ENCODE results near the gene SPDEF.

Gene SPDEF

DNA sequence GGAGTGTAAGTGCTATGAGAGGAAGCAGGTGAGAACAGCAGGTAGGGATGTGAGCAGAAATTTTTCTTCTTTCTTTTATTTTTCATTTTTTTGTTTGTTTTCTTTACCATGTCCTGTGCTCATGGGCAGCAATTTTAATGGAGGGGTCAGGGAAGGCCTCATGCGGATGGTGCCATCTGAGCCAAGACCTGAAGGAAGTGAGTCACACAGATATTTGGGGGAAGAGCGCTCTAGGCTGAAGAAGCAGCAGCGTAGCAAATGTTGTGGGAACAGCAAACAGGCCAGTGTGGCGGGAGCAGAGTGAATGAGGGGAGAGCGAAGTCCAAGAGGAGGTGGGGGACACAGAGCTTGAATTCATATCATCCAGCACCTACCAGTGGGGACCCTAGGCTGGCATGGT lies 12.7 kb downstream of the SPDEF start:
- DNase-seq: no peak

DNA sequence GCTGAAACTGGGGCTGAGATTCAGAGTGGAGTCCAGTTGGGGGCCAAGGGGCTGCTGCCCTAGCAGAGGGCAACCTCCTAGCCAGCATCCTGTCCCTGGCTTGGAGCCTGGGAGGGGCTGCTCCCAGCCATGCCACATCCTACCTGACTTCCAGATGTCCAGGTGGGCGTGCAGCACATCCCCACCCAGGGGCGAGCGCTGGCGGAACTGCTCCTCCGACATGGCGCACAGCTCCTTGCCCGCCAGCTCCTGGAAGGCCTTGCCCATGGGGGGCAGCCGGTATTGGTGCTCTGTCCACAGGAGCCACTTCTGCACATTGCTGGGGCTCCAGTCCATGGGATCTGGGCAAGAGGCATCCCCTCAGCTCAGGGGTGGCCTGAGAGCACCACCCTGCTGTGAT lies 15.3 kb downstream of the SPDEF start:
- no peak for DNase-seq

DNA sequence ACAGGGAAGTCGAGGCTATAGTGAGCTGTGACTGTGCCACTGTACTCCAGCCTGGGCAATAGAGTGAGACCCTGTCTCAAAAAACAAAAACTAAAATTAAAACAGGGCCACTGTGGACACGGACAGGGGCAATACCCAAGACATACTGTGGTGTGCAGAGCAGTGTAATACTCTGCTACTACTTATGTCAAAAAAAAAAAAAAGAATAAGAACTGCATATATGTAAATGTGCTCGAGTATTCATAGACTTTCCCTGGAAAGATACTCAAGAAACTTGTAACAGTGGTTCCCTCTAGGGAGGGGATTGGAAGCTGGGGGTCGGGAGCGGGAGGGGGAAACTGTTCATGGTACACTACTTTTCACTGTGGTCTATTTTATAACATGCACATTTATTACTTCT lies 15.9 kb downstream of the SPDEF start:
- DNase-seq: no peak

DNA sequence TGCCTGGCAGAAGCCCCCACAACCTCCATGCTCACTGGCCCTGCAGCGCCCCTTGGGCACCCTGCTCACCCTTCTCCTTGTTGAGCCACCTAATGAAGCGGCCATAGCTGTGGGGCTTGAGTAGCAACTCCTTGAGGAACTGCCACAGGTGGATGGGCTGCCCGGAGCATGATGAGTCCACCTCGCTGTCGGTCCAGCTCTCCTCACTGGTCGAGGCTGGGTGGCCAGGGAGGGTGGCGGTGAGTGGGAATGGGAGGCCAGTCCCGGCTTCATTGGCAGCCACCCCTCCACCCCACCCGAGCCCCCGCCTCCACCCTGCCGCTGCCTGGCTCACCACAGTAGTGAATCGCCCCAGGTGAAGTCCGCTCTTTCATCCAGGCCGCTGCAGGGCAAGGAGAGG lies 16.9 kb downstream of the SPDEF start:
- no peak for DNase-seq

DNA sequence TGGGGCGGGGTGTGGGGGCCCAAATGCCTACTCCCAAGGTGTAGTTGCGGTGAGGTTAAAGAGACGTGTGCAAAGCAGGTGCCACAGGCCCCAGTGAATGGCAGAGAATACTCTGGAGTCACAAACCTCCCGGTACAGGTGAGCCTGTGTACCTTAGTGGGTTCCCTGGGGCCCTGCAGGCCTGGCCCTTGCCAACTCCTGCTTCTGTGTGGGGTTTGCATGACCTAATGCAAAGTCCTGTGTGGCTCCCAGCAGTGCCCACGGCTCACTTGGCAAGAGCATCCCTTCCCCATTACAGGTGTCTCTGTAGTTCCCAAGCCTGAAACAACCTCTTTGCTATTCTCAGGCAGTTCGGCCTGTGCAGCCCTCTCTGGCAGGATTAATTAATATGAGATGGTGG lies 17.5 kb downstream of the SPDEF start:
- DNase-seq: no peak

DNA sequence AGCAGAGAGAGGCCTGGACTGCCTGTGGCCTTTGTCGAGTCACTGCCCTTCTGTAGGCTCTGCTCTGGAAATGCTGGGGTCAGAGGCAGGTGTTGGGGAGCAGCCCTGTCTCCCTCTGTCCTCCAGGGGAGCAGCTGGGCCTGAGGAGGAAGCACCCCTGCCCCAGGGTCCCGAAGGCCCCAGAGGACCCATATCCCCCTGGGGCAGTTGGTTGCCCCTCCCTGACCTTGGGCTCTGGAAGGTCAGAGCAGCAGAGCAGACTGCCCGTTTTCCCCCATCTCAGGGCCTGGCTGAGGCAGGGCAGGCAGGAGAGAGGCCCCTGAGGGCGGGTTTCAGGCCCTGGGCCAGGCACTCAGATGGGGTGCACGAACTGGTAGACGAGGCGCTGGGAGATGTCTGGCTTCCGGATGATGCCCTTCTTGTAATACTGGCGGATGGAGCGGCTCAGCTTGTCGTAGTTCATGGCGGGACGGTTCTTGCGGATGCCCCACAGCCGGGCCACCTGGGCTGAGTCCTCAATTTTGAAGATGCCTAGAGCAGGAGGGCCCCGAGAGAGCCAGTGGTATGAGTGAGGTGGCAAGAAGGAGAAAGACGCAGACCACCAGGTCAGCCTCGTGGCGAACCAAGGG lies 18.1 kb downstream of the SPDEF start:
- DNase-seq: no peak

DNA sequence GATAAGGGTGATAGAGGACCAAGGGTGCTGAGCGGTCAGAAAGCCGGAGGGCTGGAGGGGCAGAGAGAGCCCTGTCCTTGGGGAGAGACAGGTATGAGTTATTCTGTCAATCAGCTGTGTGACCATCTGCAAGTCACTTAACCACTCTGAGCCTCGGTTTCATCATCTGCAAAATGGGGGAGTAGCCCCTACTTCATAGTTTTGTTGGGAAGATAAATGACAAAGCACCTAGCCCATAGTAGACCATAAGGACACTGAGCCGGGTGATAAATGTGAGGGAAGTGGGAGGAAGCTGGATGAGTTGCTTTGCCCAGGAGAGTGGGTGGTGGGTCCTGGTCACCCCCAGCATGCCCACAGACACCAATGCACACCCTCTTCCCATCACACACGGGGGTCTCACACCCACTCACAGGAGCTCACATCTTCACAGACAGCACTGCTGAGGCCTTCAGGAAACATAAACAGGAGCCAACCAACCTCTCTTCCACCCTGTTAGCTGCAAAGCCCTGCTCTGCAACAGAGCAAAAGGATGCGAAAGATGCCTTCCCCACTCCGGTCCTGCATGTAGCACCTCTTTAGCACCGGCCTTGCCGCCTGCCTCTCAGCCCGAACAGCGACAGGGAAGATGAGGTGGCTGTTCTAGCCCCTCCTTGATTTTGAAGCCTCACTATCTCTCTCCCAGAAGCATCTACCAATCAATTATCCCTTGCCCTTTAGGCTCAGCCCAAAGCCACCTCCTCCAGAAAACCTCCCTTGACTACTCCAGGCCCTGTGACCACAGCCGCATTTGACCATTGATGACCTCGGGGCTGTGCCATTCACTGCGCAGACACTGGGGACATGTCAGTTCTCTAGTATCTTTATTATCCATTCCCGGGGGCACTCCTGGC lies 18.9 kb downstream of the SPDEF start:
- no peak for DNase-seq

DNA sequence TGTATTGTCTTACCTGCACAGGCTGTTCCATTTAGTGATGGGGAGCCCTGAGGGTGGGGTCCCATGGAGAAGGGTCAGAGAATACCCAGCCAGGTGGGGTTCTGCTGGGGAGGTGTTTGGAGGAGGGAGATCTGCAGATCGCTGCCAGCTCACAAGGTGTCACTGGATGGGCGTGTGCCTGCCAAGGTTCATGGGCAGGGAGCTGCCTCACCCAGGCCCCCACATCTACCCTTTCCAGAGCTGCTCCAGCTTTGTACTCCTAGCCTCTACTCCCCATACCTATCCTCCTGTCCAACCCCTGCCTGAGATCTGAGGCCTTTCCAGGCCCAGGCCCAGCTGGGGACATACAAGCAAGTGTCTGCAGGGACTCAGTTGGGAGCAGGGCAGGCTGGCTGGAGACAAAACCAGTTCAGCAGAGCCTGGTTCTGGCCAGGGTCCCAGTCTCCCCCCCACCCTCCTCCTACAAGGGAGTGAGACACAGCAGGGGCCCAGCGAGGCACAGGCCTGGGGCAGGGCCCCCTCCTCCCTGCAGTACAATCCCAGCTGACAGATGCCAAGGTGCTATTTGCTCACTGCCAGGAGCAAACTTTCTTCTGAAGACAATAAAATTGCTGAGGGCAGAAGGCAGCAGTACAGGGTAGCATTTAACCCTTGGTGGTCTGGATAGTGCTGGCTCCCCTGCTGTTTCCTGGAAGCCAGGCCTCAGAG lies 19.7 kb downstream of the SPDEF start:
- DNase-seq: no peak

DNA sequence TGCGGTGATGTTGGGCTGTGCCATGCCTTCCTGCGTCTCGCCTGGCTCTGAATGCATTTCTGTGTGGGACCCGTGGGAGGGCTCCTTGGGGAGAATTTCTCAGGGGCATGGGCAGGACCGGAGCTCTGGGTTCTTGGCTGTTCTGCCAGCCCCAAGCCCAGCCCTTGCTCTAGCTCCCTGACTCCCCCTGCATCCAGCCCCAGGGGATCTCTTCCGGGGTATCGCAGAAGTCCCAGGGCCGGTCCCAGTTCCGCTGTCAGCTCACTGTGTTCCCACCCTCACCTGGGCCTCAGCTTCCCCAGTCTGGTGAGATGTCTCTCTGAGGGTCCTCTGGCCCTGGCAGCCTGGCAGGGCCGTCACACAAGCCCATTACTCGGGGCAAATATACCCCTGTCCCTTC lies 20.5 kb downstream of the SPDEF start:
- no peak for DNase-seq

DNA sequence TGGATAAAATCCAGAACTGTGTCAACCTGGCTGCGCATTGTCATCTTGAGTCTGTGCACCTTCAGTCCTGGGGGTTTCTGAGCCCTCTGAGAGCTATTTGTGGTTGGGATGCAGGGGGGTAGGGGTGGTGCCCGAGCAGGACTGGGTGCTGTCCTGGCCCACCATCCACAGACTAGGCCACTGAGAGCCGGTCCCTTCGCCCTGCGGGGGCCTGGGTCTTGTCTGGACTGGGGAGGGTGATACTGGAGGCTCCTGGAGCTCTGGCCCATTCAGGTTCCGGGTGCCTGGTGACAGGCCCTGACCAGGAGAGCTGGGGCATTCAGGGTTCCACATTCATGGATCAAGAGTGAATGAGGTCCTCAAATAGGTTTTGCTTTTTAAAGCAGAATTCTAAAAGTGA lies 20.9 kb downstream of the SPDEF start:
- DNase-seq: no peak

DNA sequence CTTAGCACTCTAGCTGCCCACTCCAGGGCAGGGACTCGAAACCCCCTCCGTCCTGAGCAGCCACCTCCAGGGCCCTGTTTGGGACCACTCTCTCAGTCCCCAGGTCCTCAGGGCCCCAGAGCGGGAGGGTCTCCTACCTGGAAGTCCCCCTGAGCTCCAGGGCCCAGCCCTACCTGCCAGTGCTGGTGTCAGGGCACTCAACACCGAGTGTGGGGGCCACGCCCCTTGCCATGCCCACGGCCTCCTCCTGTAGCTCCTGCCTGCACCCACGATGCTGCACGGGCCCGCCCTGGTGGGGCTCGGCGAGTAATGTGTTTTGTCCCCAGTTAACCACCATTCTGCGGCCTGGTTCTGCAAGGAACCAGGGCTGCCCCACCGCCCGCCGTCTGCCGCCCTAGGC lies 21.5 kb downstream of the SPDEF start:
- DNase-seq: no peak

DNA sequence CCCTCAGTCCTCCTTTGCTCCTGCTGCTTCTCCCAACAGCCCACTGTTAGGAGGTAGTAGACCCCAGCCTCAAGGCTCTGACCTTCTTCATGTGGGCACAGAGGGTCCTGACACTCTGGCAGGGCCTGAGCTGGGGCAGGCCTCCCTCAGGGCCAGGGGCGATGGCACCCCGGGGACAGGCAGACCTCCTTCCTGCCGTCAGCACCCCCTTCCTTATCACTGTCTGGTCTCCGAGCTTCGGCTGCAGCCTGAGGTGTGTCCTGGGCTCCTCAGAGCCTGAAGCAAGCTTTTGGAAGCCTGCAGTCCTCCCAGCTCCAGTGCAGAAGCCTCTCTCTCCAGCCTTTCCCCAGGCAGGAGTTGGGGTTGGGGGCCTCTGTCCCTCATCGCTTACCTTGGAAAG lies 22.0 kb downstream of the SPDEF start:
- no peak for DNase-seq

DNA sequence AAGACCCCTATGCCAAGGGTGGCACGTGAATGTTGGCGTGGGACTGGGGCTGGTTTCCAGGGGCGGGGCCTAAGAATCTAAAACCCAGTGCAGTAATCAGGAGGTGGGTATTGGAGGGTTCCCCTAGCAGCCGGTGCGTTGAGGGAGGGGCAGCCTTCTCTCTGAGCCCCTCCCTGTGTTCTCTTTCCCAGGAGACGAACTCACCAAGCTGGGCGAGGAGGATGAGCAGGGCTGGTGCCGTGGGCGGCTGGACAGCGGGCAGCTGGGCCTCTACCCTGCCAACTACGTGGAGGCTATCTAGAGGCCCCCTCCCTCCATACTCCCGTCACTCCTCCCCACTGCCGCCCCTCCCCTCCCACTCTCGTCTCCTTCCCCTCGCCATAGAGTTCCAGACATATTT lies 23.9 kb downstream of the SPDEF start:
- DNase-seq: no peak

DNA sequence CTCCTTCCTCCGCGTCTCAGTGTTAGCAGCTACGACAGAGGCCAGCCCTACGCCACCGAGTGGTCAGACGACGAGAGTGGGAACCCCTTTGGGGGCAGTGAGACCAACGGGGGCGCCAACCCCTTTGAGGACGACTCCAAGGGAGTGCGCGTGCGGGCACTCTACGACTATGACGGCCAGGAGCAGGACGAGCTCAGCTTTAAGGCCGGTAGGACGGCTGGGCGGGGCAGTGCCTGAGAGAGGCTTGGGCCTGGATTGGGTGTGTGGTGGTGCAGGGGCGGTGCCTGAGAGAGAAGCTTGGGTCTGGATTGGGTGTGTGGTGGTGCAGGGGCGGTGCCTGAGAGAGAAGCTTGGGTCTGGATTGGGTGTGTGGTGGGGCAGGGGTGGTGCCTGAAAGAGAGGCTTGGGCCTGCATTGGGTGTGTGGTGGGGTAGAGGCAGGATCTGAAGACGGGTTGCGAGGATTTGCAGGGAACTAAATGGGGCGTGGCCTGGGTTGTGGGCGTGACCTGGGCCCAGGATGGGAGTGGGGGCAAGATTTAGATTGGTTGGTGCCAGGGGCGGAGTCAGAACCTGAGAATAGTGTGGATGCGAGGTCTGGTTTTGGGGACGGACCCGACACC lies 24.4 kb downstream of the SPDEF start:
- DNase-seq: peak; percentile 17 to 70

DNA sequence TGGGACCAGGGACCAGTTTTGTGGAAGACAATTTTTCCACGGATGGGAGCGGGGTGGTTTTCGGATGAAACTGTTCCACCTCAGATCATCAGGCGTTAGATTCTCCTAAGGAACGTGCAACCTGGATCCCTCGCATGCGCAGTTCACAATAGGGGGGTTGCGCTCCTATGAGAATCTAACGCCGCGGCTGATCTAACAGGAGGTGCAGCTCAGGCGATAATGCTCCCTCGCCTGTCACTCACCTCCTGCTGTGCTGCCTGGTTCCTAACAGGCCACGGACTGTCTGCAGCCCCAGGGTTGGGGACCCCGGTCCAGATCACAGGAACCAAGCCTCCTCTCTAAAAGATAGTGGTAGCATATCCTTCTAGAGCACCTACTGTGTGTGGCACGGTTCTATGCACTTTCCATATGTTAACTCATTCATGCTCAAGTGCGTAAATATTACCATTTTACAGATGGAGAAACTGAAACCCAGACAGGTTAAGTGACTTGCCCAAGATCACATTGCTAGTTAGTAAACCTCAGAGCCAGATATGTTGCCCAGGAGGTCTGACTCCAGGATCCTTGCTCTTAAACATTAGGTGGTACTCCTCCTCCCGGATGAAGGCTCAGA lies 25.3 kb downstream of the SPDEF start:
- no peak for DNase-seq

DNA sequence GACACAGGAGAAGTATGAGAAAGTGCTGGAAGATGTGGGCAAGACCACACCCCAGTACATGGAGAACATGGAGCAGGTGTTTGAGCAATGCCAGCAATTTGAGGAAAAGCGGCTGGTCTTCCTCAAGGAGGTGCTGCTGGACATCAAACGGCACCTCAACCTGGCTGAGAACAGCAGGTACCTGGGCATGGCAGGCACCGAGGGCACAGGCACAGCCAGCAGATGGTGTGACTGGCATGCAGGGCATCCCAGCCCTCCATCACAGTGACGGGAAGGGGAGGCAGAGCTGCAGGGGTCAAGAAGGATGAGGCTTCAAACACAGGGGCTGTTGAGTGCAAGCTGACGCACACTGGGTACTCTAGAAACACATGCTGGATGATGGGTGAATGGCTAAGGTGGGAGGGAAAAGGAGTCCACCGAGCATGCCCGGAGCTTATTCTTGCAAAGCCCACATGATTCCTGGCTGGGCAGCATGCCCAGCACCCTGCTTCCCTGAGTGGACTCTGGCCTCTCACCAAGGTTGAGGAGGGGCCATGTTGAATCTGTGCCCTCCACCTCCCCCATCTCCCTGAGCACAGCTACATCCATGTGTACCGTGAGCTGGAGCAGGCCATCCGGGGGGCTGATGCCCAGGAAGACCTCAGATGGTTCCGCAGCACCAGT lies 26.3 kb downstream of the SPDEF start:
- no peak for DNase-seq

DNA sequence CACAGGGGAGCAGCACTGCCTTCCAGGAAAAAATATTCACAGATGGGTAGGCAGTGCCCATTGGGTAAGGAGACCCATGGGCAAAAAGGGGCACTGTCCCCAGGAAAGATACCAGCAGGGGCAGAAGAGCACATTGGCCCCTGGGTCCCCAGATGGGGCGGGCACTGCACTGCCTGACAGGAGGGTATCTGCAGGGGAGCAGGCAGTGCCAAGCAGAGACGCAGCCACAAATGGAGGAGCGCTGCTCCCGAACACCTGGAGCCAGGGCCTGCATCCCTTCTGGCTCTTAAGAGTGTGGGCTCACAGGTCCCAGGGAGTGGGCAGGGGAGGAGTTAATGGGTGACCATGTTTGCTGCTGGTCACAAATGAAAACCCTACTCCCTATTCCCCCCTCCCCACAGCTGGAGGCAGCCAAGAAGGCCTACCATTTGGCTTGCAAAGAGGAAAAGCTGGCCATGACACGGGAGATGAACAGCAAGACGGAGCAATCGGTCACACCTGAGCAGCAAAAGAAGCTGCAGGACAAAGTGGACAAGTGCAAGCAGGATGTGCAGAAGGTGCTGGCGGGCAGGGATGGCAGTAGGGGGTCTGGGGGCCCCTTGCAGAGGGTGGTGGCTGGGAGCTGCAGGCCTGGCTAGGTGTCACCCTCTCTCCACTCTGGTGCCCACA lies 27.0 kb downstream of the SPDEF start:
- no peak for DNase-seq

DNA sequence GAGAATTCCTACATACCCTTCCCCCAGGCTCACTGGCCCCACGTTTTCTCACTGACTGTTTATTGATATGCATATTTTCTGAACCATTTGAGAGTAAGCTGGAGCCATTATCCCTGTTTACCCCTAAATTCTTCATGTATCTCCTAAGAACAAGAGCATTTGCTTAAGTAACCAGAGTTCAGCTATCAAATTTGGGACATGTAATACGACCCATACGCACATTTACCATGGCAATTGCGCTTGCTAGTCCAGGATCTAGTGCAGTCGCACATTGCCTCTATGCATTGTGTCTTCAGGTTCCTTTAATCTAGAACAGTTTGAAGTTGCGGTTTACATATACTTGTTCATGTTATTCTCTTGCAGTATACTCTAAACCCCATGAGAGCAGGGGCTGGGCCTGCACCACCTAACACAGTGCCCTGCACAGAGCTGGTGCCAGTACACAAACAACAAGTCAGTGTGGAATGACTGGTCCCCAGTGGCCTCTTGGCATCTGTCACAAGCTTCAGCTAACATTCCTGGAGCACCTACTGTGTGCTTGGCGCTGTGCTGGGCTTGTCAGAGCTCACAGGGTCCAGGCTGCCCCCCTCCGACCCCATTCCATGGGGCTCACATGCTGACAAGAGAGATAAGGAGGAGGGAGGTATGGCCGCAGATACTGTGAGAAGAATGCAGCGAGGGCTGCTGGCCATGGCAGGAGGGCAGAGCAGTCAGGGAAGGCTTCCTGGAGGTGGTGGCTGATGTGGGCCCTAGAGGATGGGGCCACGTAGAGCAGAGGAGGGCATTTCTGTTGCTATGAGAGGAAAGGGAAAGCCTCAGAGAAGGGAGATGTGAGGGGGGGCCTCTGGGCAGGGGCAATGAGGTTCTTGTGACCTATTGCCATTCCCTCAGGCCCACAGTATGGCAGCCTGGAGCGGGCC lies 28.1 kb downstream of the SPDEF start:
- no peak for DNase-seq

DNA sequence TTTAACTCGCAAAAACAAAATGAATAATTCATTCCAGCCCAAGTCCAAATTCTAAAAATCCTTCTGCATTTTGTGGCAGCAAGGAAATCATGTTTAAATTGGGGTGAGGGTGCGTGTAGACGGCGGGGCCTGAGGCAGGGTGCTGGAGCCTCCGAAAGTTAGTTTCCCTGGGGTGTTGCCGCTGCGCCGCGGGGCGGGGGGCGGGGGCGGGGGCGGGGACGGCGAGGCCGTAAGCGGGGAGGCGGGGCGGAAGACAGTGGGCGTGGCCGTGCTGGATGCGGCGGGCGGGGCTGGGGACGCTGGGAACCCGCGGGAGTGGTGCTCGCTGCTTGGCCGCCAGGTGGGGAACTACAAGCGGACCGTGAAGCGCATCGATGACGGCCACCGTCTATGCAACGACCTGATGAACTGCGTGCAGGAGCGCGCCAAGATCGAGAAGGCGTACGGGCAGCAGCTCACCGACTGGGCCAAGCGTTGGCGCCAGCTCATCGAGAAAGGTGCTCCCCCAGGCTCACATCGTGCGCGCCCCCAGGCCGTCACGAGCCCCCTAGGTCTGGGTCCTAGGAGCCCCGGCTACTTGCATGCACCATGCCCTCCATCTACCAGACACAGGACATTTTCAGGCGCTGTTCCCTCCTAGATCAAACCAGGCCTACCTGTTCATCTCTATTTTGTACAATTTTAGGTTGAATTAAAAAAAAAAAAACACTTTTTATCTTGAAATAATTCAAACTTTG lies 29.0 kb downstream of the SPDEF start:
- peak; percentile 94 to 96 for DNase-seq
